ENCODE results near the gene PLEKHN1.
"Not testable (repeated sequence)": the region's sequence is repeated elsewhere in the genome, so short reads cannot be mapped to it uniquely, and the experiment has no call there.

PLEKHN1 gene

DNA sequence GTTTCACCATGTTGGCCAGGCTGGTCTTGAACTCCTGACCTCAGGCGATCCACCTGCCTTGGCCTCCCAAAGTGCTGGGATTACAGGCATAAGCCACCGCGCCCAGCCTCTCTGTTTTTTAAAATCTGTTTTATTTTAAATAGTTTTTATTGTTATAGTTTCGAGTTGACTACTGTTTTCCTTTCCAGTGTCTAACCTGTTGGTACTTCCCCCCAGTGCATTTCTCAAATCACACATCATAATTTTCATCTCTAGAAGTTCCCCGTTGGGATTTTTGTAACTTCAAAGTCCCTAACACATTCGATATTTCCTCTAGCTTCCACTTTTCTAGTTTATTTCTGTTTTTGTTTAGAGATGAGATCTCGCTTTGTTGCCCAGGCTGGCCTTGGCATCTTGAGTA is 26.1 kb downstream of the PLEKHN1 start:
- Histone ChIP-seq H3K4me2 (ENCODE audit: low read depth, low read length) (no peak overlapping the region), H3K27ac (ENCODE audit: low read length) (no peak overlapping the region)
- TF ChIP-seq EZH2phosphoT487 (IDR thresholded peaks at IDR 0.05; ENCODE audit: low read length) (no peak), EZH2 (optimal IDR thresholded peaks at IDR 0.05; ENCODE audit: low read depth, low read length) (no peak)

DNA sequence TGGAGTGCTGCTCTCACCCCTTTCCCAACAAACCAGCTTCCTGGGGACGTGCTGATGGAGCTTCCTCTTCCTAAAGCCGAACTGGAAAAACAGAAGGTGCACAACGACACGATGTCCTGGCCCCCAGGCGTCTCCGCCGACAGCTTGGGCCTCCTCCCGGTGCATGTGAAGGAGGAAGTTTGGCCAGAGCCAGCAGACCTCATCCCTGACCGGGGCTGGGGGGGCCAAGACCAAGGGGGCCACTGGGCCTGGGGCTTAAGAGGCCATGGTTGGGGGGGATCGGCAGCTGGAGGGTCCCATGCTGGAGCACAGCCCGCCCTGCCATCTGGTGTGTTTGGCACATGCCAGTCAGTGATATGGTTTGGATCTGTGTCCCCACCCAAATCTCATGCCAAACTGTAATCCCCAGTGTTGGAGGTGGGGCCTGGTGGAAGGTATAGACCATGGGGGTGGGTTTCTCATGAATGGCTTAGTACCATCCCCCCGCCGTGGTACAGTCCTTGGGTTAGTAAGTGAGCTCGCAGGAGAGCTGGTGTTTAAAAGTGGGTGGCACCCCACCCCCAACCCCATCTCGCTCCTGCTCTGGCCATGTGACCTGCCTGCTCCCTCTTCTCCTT is 27.2 kb downstream of the PLEKHN1 start:
- Histone ChIP-seq H3K79me2 (ENCODE audit: low read length) (no peaks in the 10 kb centered on the region), H3K36me3 (replicated peaks; ENCODE audit: insufficient read depth, low read length) (no peaks in the 10 kb centered on the region), H3K4me2 (ENCODE audit: low read depth, low read length) (no peak overlapping the region), H4K20me1 (ENCODE audit: insufficient read depth, low read length) (no peaks in the 10 kb centered on the region), H3K4me3 (ENCODE audit: low read length) (no peak overlapping the region), H3K4me1 (ENCODE audit: low read length) (no peaks in the 10 kb centered on the region), H3F3A (ENCODE audit: insufficient read depth, low read length) (no peaks in the 10 kb centered on the region), H3K27ac (ENCODE audit: low read length) (no peak overlapping the region), H3K27me3 (replicated peaks; ENCODE audit: insufficient read depth, low read length) (peaks cover 90% of the 10 kb centered on the region), H3K9me2 (replicated peaks; ENCODE audit: insufficient read depth, low read length) (no peaks in the 10 kb centered on the region), H3K9me3 (replicated peaks; ENCODE audit: insufficient read depth, low read length) (no peaks in the 10 kb centered on the region), H3K9ac (ENCODE audit: low read length) (no peak overlapping the region), H2AFZ (ENCODE audit: low read length) (no peak overlapping the region)
- TF ChIP-seq, protein P1, sequence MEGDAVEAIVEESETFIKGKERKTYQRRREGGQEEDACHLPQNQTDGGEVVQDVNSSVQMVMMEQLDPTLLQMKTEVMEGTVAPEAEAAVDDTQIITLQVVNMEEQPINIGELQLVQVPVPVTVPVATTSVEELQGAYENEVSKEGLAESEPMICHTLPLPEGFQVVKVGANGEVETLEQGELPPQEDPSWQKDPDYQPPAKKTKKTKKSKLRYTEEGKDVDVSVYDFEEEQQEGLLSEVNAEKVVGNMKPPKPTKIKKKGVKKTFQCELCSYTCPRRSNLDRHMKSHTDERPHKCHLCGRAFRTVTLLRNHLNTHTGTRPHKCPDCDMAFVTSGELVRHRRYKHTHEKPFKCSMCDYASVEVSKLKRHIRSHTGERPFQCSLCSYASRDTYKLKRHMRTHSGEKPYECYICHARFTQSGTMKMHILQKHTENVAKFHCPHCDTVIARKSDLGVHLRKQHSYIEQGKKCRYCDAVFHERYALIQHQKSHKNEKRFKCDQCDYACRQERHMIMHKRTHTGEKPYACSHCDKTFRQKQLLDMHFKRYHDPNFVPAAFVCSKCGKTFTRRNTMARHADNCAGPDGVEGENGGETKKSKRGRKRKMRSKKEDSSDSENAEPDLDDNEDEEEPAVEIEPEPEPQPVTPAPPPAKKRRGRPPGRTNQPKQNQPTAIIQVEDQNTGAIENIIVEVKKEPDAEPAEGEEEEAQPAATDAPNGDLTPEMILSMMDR (IDR thresholded peaks at IDR 0.05; ENCODE audit: low read length) = no peak
- no peak for TF ChIP-seq EZH2 (optimal IDR thresholded peaks at IDR 0.05; ENCODE audit: low read depth, low read length)
- TF ChIP-seq EZH2phosphoT487 (IDR thresholded peaks at IDR 0.05; ENCODE audit: low read length) = no peak
- DNase-seq = no peak

More for the DNA sequence above, 26.1 kb downstream of the PLEKHN1 start:
- no peaks in the 10 kb centered on the region for H3K9me3 ChIP-seq (replicated peaks; ENCODE audit: insufficient read depth, low read length)
- H3K27me3 ChIP-seq (replicated peaks; ENCODE audit: insufficient read depth, low read length) = peaks cover 90% of the 10 kb centered on the region
- H3K4me3 ChIP-seq (ENCODE audit: low read length) = no peak overlapping the region
- H3K36me3 ChIP-seq (replicated peaks; ENCODE audit: insufficient read depth, low read length) = no peaks in the 10 kb centered on the region
- no peaks in the 10 kb centered on the region for H3K79me2 ChIP-seq (ENCODE audit: low read length)
- H3K9me2 ChIP-seq (replicated peaks; ENCODE audit: insufficient read depth, low read length) = no peaks in the 10 kb centered on the region
- H3K9ac ChIP-seq (ENCODE audit: low read length) = no peak overlapping the region
- no peaks in the 10 kb centered on the region for H4K20me1 ChIP-seq (ENCODE audit: insufficient read depth, low read length)
- no peak for DNase-seq
- H3F3A ChIP-seq (ENCODE audit: insufficient read depth, low read length) = no peaks in the 10 kb centered on the region
- H2AFZ ChIP-seq (ENCODE audit: low read length) = no peak overlapping the region
- H3K4me1 ChIP-seq (ENCODE audit: low read length) = no peaks in the 10 kb centered on the region

DNA sequence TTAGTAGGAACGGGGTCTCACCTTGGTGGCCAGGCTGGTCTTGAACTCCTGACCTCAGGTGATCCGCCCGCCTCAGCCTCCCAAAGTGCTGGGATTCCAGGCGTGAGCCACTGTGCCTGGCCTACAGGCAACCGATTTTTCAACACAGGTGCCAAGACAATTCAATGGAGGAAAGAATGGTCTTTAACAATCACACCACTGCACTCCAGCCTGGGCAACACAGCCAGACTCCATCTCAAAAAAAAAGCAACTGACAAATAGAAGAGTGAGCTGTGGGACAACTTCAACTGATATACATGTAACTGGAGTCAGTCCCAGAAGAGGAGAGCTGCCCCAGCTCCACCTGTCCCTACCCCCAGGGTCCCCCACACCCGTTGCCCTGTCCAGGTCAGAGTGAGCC is 28.3 kb downstream of the PLEKHN1 start:
- not testable (repeated sequence) for H3K4me2 ChIP-seq (ENCODE audit: low read depth, low read length); DNase-seq; H3K36me3 ChIP-seq (replicated peaks; ENCODE audit: insufficient read depth, low read length); H3K4me1 ChIP-seq (ENCODE audit: low read length); H3K4me3 ChIP-seq (ENCODE audit: low read length); H3K79me2 ChIP-seq (ENCODE audit: low read length); H3K9me2 ChIP-seq (replicated peaks; ENCODE audit: insufficient read depth, low read length); H4K20me1 ChIP-seq (ENCODE audit: insufficient read depth, low read length); H3F3A ChIP-seq (ENCODE audit: insufficient read depth, low read length); H3K9me3 ChIP-seq (replicated peaks; ENCODE audit: insufficient read depth, low read length); H3K27ac ChIP-seq (ENCODE audit: low read length); H3K9ac ChIP-seq (ENCODE audit: low read length); H2AFZ ChIP-seq (ENCODE audit: low read length)
- peaks cover 86% of the 10 kb centered on the region for H3K27me3 ChIP-seq (replicated peaks; ENCODE audit: insufficient read depth, low read length)

DNA sequence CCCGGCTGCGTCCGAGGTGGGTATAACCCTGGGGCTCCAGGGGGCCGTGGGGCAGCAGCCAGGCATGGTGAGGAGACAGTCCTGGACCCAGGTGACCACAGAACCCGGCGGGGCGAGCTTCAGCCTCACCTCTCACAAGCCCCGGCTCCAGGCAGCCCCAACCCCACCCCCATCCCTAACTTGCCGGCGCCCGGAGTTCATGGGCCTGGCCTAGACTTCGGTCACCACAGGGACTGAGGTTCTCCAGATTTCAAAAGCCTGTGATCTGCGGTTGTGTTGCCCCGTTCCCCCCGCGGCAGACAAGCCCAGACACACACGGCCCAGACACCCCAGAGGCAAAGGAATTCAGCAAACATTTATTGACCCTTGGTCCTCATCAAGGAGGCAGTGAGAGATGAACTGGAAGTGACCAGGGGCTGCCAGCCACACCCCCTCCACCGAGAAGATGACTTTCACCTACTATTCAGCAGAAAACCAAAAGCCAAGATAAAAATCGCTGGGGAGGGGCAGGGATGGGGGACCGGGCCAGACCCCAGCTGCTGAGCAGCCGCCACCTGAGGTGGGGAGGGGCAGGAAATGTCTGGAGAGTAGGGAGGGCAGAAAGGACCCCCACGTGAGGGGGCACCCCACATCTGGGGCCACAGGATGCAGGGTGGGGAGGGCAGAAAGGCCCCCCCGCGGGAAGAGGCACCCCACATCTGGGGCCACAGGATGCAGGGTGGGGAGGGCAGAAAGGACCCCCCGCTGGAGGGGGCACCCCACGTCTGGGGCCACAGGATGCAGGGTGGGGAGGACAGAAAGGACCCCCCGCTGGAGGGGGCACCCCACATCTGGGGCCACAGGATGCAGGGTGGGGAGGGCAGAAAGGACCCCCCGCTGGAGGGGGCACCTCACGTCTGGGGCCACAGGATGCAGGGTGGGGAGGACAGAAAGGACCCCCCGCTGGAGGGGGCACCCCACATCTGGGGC is 29.7 kb downstream of the PLEKHN1 start:
- no peaks in the 10 kb centered on the region for H3K9me2 ChIP-seq (replicated peaks; ENCODE audit: insufficient read depth, low read length)

More for the DNA sequence above, 29.7 kb downstream of the PLEKHN1 start:
- no peaks in the 10 kb centered on the region for H3F3A ChIP-seq (ENCODE audit: insufficient read depth, low read length)
- H3K9ac ChIP-seq (ENCODE audit: low read length) = no peak overlapping the region
- no peak overlapping the region for H2AFZ ChIP-seq (ENCODE audit: low read length)
- no peaks in the 10 kb centered on the region for H3K9me3 ChIP-seq (replicated peaks; ENCODE audit: insufficient read depth, low read length)
- no peaks in the 10 kb centered on the region for H3K4me1 ChIP-seq (ENCODE audit: low read length)
- H3K27me3 ChIP-seq (replicated peaks; ENCODE audit: insufficient read depth, low read length) = peaks cover 81% of the 10 kb centered on the region
- no peak overlapping the region for H3K4me3 ChIP-seq (ENCODE audit: low read length)
- no peaks in the 10 kb centered on the region for H3K79me2 ChIP-seq (ENCODE audit: low read length)
- no peaks in the 10 kb centered on the region for H4K20me1 ChIP-seq (ENCODE audit: insufficient read depth, low read length)
- H3K27ac ChIP-seq (ENCODE audit: low read length) = no peak overlapping the region
- DNase-seq = no peak
- no peak overlapping the region for H3K4me2 ChIP-seq (ENCODE audit: low read depth, low read length)
- H3K36me3 ChIP-seq (replicated peaks; ENCODE audit: insufficient read depth, low read length) = no peaks in the 10 kb centered on the region
- TF ChIP-seq EZH2 (optimal IDR thresholded peaks at IDR 0.05; ENCODE audit: low read depth, low read length) (no peak), EZH2phosphoT487 (IDR thresholded peaks at IDR 0.05; ENCODE audit: low read length) (no peak)
- TF ChIP-seq, protein P1 (IDR thresholded peaks at IDR 0.05; ENCODE audit: low read length) = no peak
